Measurements from ENCODE around the gene ANKRD63.
A peak's percentile ranks its signal among the peaks of the same experiment; 100 is the strongest.

GRCh38 chr15:40279437-40280141 is 3.3 kb downstream of the ANKRD63 start:
- TF ChIP-seq CTCF (IDR thresholded peaks at IDR 0.05; ENCODE audit: low read length) (peak; percentile 99), EZH2 (IDR thresholded peaks at IDR 0.05; ENCODE audit: borderline replicate concordance, low read length) (no peak)
